Left lung (tissue), 10 donors: ENCODE data around the gene MAL. TPM values are rescaled to one million over a fixed set of nuclear protein-coding genes. Genes with fewer than 3 reads are reported as not detected.

ENCODE experiments used
- ATAC-seq: fragments of 200-7000 bp; cut with Tn5 transposase; one replicate; pipeline ENCODE4 v1.9.1; 2020; ENCODE audit warnings: moderate library complexity
- DNase-seq, 4 donors: peaks; one replicate each; pipeline ENCODE4 v3.0.0-alpha.2; 2013 to 2020
- H3K27ac ChIP-seq, 2 donors: fragments of 200-600 bp; sonication (generic) in 1 of 2; one replicate each; pipeline versions ENCODE4 v1.5.0 to v1.8.0; 2020 to 2021
- H3K27me3 ChIP-seq, 2 donors: fragments of 200-600 bp; sonication (generic) in 1 of 2; one replicate each; pipeline versions ENCODE4 v1.5.0 to v1.8.0; 2020 to 2021
- H3K36me3 ChIP-seq, 2 donors: fragments of 200-600 bp; sonication (generic) in 1 of 2; one replicate each; pipeline versions ENCODE4 v1.5.0 to v1.8.0; 2020 to 2021
- H3K4me1 ChIP-seq, 2 donors: fragments of 200-600 bp; one replicate each; pipeline ENCODE4 v1.8.0; 2021
- H3K4me3 ChIP-seq, 2 donors: fragments of 200-600 bp; sonication (generic) in 1 of 2; one replicate each; pipeline versions ENCODE4 v1.5.0 to v1.8.0; 2020 to 2021; ENCODE audit warnings: mild to moderate bottlenecking in 1 of 2
- H3K9me3 ChIP-seq, 2 donors: fragments of 200-600 bp; sonication (generic) in 1 of 2; one replicate each; pipeline versions ENCODE4 v1.5.0 to v1.8.0; 2020 to 2021
- intact Hi-C, 2 donors: fragments of 100-400 bp; cut with DNase I; formaldehyde crosslinking; loops; one replicate each; pipeline versions ENCODE4 v1.11.2 to v1.14.2; 2022
- polyA plus RNA-seq, 6 donors: library from polyadenylated mRNA; unstranded; fragments of 120-200 nt; gene quantifications; one replicate each; pipeline ENCODE4 v1.2.1, GENCODE V29; 2013; ENCODE audit not compliant: insufficient read length in 6 of 6
- total RNA-seq, 2 donors: library from RNA; stranded (reverse); fragmentation: NEBNext Ultra II Directional; extraction: Animal tissue kit (Norgen Biotek cat#: 25700); gene quantifications; one replicate each; pipeline ENCODE4 v1.2.1, GENCODE V29; 2021
- TF ChIP-seq, protein P1 (sequence below), 2 donors: fragments of 200-600 bp; sonication (generic) in 1 of 2; IDR thresholded peaks; one replicate each; pipeline versions ENCODE4 v1.5.0 to v1.8.0; 2021; ENCODE audit warnings: antibody characterized with exemption in 2 of 2
- donor health status: DM: no; HTN: yes; CAD: no.
- donor health status: DM: no; HTN: no; CAD: no.

MAL gene
- total and polyA plus RNA-seq, 8 donors = 0.76 to 13.6 (median 1.8) TPM

DNA sequence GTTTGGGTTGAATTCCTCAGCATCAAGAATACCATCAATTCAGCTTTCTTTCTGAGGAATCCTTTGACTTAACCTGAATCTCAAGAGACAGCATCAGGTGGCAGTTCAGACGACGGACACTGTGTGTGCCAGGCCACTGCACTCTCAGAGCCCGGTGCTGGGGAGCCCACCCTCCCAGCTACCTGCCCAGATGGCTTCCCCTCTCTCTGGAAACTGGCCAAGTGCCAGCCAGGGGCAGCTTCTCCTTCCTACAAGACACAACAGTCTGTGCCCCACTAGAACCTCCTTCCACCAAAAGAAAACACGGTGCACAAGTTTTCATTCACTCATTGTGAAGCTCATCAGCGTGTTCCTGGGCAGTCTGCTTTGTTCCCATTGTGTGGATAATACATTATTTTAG is 28.5 kb downstream of the MAL start:
- peaks cover 0 to 5% of the 10 kb centered on the region in 2 donors for H3K27me3 ChIP-seq

DNA sequence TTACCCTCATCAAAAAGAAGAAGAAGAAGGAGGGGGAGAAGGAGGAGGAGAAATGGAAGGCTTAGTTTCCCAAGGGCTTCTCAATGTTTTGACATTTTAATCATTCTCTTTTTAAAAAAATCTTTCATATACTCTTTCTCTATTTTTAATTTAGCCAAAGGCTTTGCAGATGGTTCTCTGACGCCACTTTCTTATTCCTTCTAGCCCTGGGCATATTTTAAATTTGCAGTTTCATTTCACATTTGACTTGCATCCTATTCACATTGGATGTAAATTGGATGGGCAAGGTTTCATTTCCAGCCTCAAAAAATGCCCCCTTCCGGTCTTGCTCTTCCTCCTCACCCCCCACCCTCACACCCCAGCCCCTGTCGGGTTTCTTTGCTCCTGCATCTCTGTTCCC is 29.8 kb downstream of the MAL start:
- ATAC-seq = no peak
- no peaks in the 10 kb centered on the region for H3K9me3 ChIP-seq
- H3K27ac ChIP-seq = no peak overlapping the region
- peaks cover 0 to 5% of the 10 kb centered on the region in 2 donors for H3K27me3 ChIP-seq
- no peak overlapping the region for H3K4me3 ChIP-seq
- H3K36me3 ChIP-seq = no peaks in the 10 kb centered on the region
- TF ChIP-seq, protein P1, sequence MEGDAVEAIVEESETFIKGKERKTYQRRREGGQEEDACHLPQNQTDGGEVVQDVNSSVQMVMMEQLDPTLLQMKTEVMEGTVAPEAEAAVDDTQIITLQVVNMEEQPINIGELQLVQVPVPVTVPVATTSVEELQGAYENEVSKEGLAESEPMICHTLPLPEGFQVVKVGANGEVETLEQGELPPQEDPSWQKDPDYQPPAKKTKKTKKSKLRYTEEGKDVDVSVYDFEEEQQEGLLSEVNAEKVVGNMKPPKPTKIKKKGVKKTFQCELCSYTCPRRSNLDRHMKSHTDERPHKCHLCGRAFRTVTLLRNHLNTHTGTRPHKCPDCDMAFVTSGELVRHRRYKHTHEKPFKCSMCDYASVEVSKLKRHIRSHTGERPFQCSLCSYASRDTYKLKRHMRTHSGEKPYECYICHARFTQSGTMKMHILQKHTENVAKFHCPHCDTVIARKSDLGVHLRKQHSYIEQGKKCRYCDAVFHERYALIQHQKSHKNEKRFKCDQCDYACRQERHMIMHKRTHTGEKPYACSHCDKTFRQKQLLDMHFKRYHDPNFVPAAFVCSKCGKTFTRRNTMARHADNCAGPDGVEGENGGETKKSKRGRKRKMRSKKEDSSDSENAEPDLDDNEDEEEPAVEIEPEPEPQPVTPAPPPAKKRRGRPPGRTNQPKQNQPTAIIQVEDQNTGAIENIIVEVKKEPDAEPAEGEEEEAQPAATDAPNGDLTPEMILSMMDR (IDR thresholded peaks at IDR 0.05) = no peak
- intact Hi-C loops = no loop called here
- DNase-seq = no peak
- no peaks in the 10 kb centered on the region for H3K4me1 ChIP-seq

More for the DNA sequence above, 28.5 kb downstream of the MAL start:
- Histone ChIP-seq H3K4me1 (no peaks in the 10 kb centered on the region), H3K27ac (no peak overlapping the region), H3K36me3 (no peaks in the 10 kb centered on the region), H3K4me3 (no peak overlapping the region), H3K9me3 (no peaks in the 10 kb centered on the region)
- intact Hi-C loops = no loop called here
- DNase-seq (peak in 1 of 4 donors; percentile 19), ATAC-seq (no peak)
- TF ChIP-seq, protein P1 (IDR thresholded peaks at IDR 0.05) = no peak

DNA sequence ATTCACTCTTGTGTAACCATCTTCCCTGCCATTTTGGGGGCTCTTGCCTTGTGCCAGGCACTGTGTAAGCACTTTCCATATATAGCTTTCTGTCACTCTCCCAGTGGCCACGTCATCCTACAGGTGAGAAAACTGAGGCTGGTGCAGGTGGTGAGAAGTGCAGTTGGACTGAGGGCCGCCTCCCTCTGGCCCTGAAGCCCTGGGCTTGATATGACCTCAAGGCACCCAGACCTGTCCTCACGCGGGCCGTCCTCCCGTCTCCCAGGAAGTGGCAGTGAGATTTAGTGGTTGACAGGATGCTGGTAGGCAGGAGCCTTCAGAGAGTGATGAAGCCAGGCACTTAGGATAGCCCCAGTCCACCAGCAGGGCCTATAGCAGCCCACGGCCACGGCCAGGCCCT is 30.5 kb downstream of the MAL start:
- H3K9me3 ChIP-seq = no peaks in the 10 kb centered on the region
- intact Hi-C loops = no loop called here
- TF ChIP-seq, protein P1 (IDR thresholded peaks at IDR 0.05) = no peak
- ATAC-seq (no peak), DNase-seq (peak in 1 of 4 donors; percentile 13)
- H3K4me3 ChIP-seq = no peak overlapping the region
- peaks cover 0 to 5% of the 10 kb centered on the region in 2 donors for H3K27me3 ChIP-seq
- H3K4me1 ChIP-seq = no peaks in the 10 kb centered on the region
- H3K27ac ChIP-seq = no peak overlapping the region
- no peaks in the 10 kb centered on the region for H3K36me3 ChIP-seq

DNA sequence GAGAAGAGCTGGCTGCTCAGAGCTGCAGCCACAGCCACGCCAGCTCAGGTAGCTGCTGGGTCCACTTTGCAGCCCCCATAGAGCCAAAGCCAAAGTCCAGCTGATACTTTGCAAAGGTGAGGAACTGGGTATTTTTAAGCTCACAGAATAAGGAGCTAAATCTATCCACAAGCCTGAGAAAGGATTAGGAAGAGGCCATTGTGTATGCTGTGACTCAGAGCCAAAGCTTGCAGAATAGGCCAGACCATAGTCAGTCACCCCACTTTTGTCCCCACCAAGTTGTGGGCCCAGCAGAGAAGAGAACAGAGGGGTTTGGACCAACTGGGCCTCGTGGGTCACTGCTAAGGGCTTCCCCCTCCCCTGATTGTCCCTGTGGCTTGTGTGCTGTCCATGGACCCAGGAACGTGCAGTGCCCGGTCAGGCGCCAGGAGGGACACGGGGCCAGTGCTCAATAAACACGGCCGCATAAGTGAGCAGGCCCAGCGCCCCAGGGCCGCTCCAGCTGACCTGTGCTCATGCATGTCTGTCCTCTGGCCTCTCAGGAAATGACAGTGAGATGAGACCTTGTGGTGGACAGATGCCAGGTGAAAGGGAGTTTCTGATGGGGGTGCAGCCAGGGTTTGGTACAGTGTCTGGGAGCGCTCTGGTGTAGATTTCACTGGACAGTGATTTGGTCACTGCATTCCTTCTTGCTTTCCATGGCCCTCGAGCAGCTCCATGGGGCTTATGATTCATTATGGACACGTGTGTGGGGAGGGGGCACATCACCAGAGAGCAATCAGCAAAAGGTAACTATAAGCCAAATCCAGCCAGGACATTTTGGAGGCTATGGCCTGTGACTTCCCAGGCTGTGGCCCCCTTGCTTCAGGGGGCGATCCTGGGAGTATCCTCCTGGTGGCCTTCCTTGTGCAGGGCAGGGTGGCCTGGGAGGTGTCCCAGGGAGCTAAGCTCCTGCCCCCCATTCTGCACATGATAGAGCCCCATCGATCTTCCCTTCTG is 31.3 kb downstream of the MAL start:
- H3K4me3 ChIP-seq = no peak overlapping the region
- no peak for ATAC-seq
- no peaks in the 10 kb centered on the region for H3K9me3 ChIP-seq
- intact Hi-C loops = no loop called here
- TF ChIP-seq, protein P1 (IDR thresholded peaks at IDR 0.05) = no peak
- no peaks in the 10 kb centered on the region for H3K36me3 ChIP-seq
- no peak overlapping the region for H3K27ac ChIP-seq
- DNase-seq = peak in 1 of 4 donors; percentile 24
- no peaks in the 10 kb centered on the region for H3K4me1 ChIP-seq
- H3K27me3 ChIP-seq = peaks cover 0 to 5% of the 10 kb centered on the region in 2 donors
